Muscle of leg (tissue), 11 donors: ENCODE results near the gene CYTH4. TPM values are rescaled to one million over a fixed set of nuclear protein-coding genes. Genes with fewer than 3 reads are reported as not detected.

Source experiments
- DNase-seq: peaks from one replicate; pipeline ENCODE4 v3.0.0; 2013
- H3K27ac ChIP-seq: one replicate; pipeline ENCODE4 v1.5.1; 2013; ENCODE audit warnings: mild to moderate bottlenecking, low read length, control low read depth
- H3K27me3 ChIP-seq: one replicate; pipeline ENCODE4 v1.6.1; 2013; ENCODE audit warnings: low read length; ENCODE audit not compliant: control insufficient read depth, insufficient read depth
- H3K36me3 ChIP-seq: one replicate; pipeline ENCODE4 v1.6.1; 2013; ENCODE audit warnings: low read length; ENCODE audit not compliant: control insufficient read depth, insufficient read depth
- H3K4me1 ChIP-seq: one replicate; pipeline ENCODE4 v1.6.1; 2013; ENCODE audit warnings: low read length; ENCODE audit not compliant: control insufficient read depth, insufficient read depth
- H3K4me3 ChIP-seq: one replicate; pipeline ENCODE4 v1.5.1; 2013; ENCODE audit warnings: low read length, control low read depth
- H3K9me3 ChIP-seq: replicated peaks from 2 replicates; pipeline ENCODE4 v1.6.1; 2013; ENCODE audit warnings: low read depth, low read length; ENCODE audit not compliant: control insufficient read depth
- WGBS: methylation state at CpG from one replicate; pipeline ENCODE4 v1.1.5; 2013; ENCODE audit warnings: missing lambda C conversion rate; ENCODE audit not compliant: insufficient coverage; 5-methylcytosine and 5-hydroxymethylcytosine counted together
- polyA plus RNA-seq, 8 donors: library from polyadenylated mRNA; unstranded; fragments of 120-200 nt; gene quantifications; one replicate each; pipeline versions ENCODE4 v1.2.1 to v1.2.3, GENCODE V29; 2013; ENCODE audit warnings: inconsistent platforms in 1 of 8, low replicate concordance in 1 of 8; ENCODE audit not compliant: insufficient read length in 8 of 8, insufficient read depth in 1 of 8
- total RNA-seq: library from RNA; stranded (reverse); fragments of 120-200 nt; gene quantifications from one replicate; pipeline ENCODE4 v1.2.4, GENCODE V29; 2013

Gene CYTH4
- total and polyA plus RNA-seq, 9 donors = 4.6 to 9.6 (median 5.8) TPM

GRCh38 chr22:37330200-37331033 lies 48.1 kb downstream of the CYTH4 start:
- Histone ChIP-seq H3K27ac (no peak overlapping the region), H3K4me3 (no peak overlapping the region), H3K9me3 (no peaks in the 10 kb centered on the region), H3K36me3 (no peaks in the 10 kb centered on the region), H3K27me3 (peaks cover 95% of the 10 kb centered on the region), H3K4me1 (peaks cover 8% of the 10 kb centered on the region)
- no peak for DNase-seq
- 62% methylated on average over 3 of the region's 9 CpGs for WGBS

GRCh38 chr22:37331034-37331428 lies 48.7 kb downstream of the CYTH4 start:
- 44% methylated on average over 5 of the region's 7 CpGs for WGBS
- H3K36me3 ChIP-seq = no peaks in the 10 kb centered on the region
- no peak overlapping the region for H3K27ac ChIP-seq
- peaks cover 13% of the 10 kb centered on the region for H3K4me1 ChIP-seq
- H3K9me3 ChIP-seq = no peaks in the 10 kb centered on the region
- H3K4me3 ChIP-seq = no peak overlapping the region
- peaks cover 95% of the 10 kb centered on the region for H3K27me3 ChIP-seq
- DNase-seq = no peak

GRCh38 chr22:37331856-37332536 lies 49.7 kb downstream of the CYTH4 start:
- 84% methylated on average over 5 of the region's 9 CpGs for WGBS
- Histone ChIP-seq H3K4me1 (peaks cover 15% of the 10 kb centered on the region), H3K36me3 (no peaks in the 10 kb centered on the region), H3K9me3 (no peaks in the 10 kb centered on the region), H3K27me3 (peaks cover 96% of the 10 kb centered on the region), H3K27ac (no peak overlapping the region), H3K4me3 (no peak overlapping the region)
- no peak for DNase-seq

- Histone ChIP-seq H3K36me3 (no peaks in the 10 kb centered on the region), H3K27me3 (peaks cover 90% of the 10 kb centered on the region), H3K27ac (no peak overlapping the region), H3K4me1 (peaks cover 21% of the 10 kb centered on the region), H3K4me3 (no peak overlapping the region), H3K9me3 (no peaks in the 10 kb centered on the region)
- WGBS = 20% methylated on average over 5 of the region's 11 CpGs
- DNase-seq = no peak
Observed at GRCh38 chr22:37333724-37334460, 51.6 kb downstream of the CYTH4 start.

GRCh38 chr22:37334461-37334858 lies 52.2 kb downstream of the CYTH4 start:
- Histone ChIP-seq H3K27ac (no peak overlapping the region), H3K4me1 (peaks cover 21% of the 10 kb centered on the region), H3K27me3 (peaks cover 86% of the 10 kb centered on the region), H3K9me3 (no peaks in the 10 kb centered on the region), H3K36me3 (no peaks in the 10 kb centered on the region), H3K4me3 (no peak overlapping the region)
- no peak for DNase-seq
- WGBS = 1% methylated on average over 25 of the region's 42 CpGs

- 0% methylated on average over 26 of the region's 50 CpGs for WGBS
- H3K27ac ChIP-seq = no peak overlapping the region
- H3K36me3 ChIP-seq = no peaks in the 10 kb centered on the region
- DNase-seq = no peak
- H3K4me1 ChIP-seq = peaks cover 21% of the 10 kb centered on the region
- H3K4me3 ChIP-seq = no peak overlapping the region
- H3K9me3 ChIP-seq = no peaks in the 10 kb centered on the region
- peaks cover 86% of the 10 kb centered on the region for H3K27me3 ChIP-seq
Observed at GRCh38 chr22:37334859-37335805, 52.8 kb downstream of the CYTH4 start.

GRCh38 chr22:37335806-37336199 lies 53.5 kb downstream of the CYTH4 start:
- Histone ChIP-seq H3K9me3 (no peaks in the 10 kb centered on the region), H3K4me1 (peaks cover 21% of the 10 kb centered on the region), H3K27me3 (peaks cover 87% of the 10 kb centered on the region), H3K36me3 (no peaks in the 10 kb centered on the region), H3K27ac (no peak overlapping the region), H3K4me3 (no peak overlapping the region)
- no peak for DNase-seq
- WGBS = no CpG with 5 or more reads among the region's 7 CpGs

- H3K36me3 ChIP-seq = no peaks in the 10 kb centered on the region
- no peak for DNase-seq
- peaks cover 85% of the 10 kb centered on the region for H3K27me3 ChIP-seq
- H3K4me1 ChIP-seq = peaks cover 21% of the 10 kb centered on the region
- WGBS = 63% methylated on average over 6 of the region's 8 CpGs
- H3K27ac ChIP-seq = no peak overlapping the region
- no peak overlapping the region for H3K4me3 ChIP-seq
- no peaks in the 10 kb centered on the region for H3K9me3 ChIP-seq
Observed at GRCh38 chr22:37336579-37336978, 54.3 kb downstream of the CYTH4 start.

- WGBS = 76% methylated on average over 6 of the region's 8 CpGs
- H3K9me3 ChIP-seq = no peaks in the 10 kb centered on the region
Observed at GRCh38 chr22:37337204-37337943, 55.1 kb downstream of the CYTH4 start.

More at GRCh38 chr22:37337204-37337943, 55.1 kb downstream of the CYTH4 start:
- Histone ChIP-seq H3K36me3 (no peaks in the 10 kb centered on the region), H3K4me1 (peaks cover 21% of the 10 kb centered on the region), H3K27me3 (peaks cover 84% of the 10 kb centered on the region), H3K4me3 (no peak overlapping the region), H3K27ac (no peak overlapping the region)
- no peak for DNase-seq
